Esophagus squamous epithelium (tissue), 5 donors: ENCODE results near the gene FCGR2B. TPM values are rescaled to one million over a fixed set of nuclear protein-coding genes. Genes with fewer than 3 reads are reported as not detected.

Experiments
- DNase-seq: peaks from one replicate; lab custom pipeline; 2025; lab: John Stamatoyannopoulos, UW
- H3K27ac ChIP-seq, 4 donors: fragments of 200-600 bp; sonication (generic); one replicate each; pipeline ENCODE4 v1.5.1; 2016 to 2019; ENCODE audit warnings: mild to moderate bottlenecking in 1 of 4
- H3K27me3 ChIP-seq, 4 donors: fragments of 200-600 bp; sonication (generic); 1 replicate in 3 of 4; 2 replicates in 1 of 4; pipeline versions ENCODE4 v1.5.1 to v1.6.0; 2017 to 2021; ENCODE audit warnings: antibody characterized with exemption in 1 of 4
- H3K36me3 ChIP-seq, 3 donors: fragments of 200-600 bp; sonication (generic); one replicate each; pipeline ENCODE4 v1.5.1; 2016 to 2019
- H3K4me1 ChIP-seq, 3 donors: fragments of 200-600 bp; sonication (generic); one replicate each; pipeline ENCODE4 v1.5.1; 2017 to 2019
- H3K4me3 ChIP-seq, 4 donors: fragments of 200-600 bp; sonication (generic); 1 replicate in 3 of 4; 2 replicates in 1 of 4; pipeline ENCODE4 v1.5.1; 2016 to 2019; ENCODE audit warnings: mild to moderate bottlenecking in 2 of 4, moderate library complexity in 1 of 4
- H3K9me3 ChIP-seq, 3 donors: fragments of 200-600 bp; sonication (generic); one replicate each; pipeline ENCODE4 v1.5.1; 2016 to 2019
- CTCF ChIP-seq, 6 experiments: fragments of 450-650 bp in 4 of 6; fragments of 200-600 bp in 2 of 6; sonication (generic) in 2 of 6; IDR thresholded peaks; one replicate each; pipeline ENCODE4 v1.5.1; 2016 to 2019; ENCODE audit warnings: antibody characterized with exemption in 6 of 6, mild to moderate bottlenecking in 4 of 6, moderate library complexity in 4 of 6
- POLR2A ChIP-seq, 4 donors: fragments of 450-650 bp; IDR thresholded peaks; one replicate each; pipeline ENCODE4 v1.6.1; 2017; ENCODE audit warnings: antibody characterized with exemption in 4 of 4, mild to moderate bottlenecking in 4 of 4, moderate library complexity in 3 of 4
- WGBS, 2 donors: methylation state at CpG; one replicate each; pipeline ENCODE4 v1.1.5; 2018; 5-methylcytosine and 5-hydroxymethylcytosine counted together
- intact Hi-C: fragments of 100-400 bp; cut with DNase I; formaldehyde crosslinking; loops from one replicate; pipeline ENCODE4 v1.15.0; 2022
- total RNA-seq, 4 donors: library from RNA; depleted of rRNA; stranded (reverse); fragments of >200 nt; gene quantifications; one replicate each; pipeline ENCODE4 v1.1.0, GENCODE V29; 2016
- donor health status: DM: yes; HTN: yes; CAD: no.

The FCGR2B gene
- total RNA-seq, 4 donors from 2014 or later = 1.1 to 25.2 (median 7.4) TPM

- intact Hi-C loops = no loop called here
- DNase-seq = no peak
- TF ChIP-seq CTCF (IDR thresholded peaks at IDR 0.05) = no peak
- no peak for TF ChIP-seq POLR2A (IDR thresholded peaks at IDR 0.05)
- Histone ChIP-seq H3K4me3 (no peak overlapping the region), H3K27ac (no peak overlapping the region), H3K36me3 (no peaks in the 10 kb centered on the region), H3K9me3 (no peaks in the 10 kb centered on the region), H3K27me3 (peaks cover 0 to 4% (median 0%) of the 10 kb centered on the region in 4 donors), H3K4me1 (no peaks in the 10 kb centered on the region)
- WGBS, 2 donors = 83 to 92% methylated on average over 2 of the region's 2 CpGs
Observed at GRCh38 chr1:161676441-161676840, 13.5 kb downstream of the FCGR2B start.

- DNase-seq = no peak
- H3K36me3 ChIP-seq = no peaks in the 10 kb centered on the region
- no peaks in the 10 kb centered on the region for H3K4me1 ChIP-seq
- H3K9me3 ChIP-seq = no peaks in the 10 kb centered on the region
- 68 to 71% methylated on average over 4 to 5 of the region's 5 CpGs for WGBS, 2 donors
- no peak overlapping the region for H3K4me3 ChIP-seq
- intact Hi-C loops = no loop called here
- no peak overlapping the region for H3K27ac ChIP-seq
- peaks cover 0 to 6% (median 0%) of the 10 kb centered on the region in 4 donors for H3K27me3 ChIP-seq
- TF ChIP-seq CTCF (IDR thresholded peaks at IDR 0.05) (no peak), POLR2A (IDR thresholded peaks at IDR 0.05) (no peak)
Observed at GRCh38 chr1:161676958-161677689, 14.2 kb downstream of the FCGR2B start.

GRCh38 chr1:161678500-161678899 lies 15.6 kb downstream of the FCGR2B start:
- intact Hi-C loops = no loop called here
- H3K9me3 ChIP-seq = no peaks in the 10 kb centered on the region
- 90 to 93% methylated on average over 3 of the region's 3 CpGs for WGBS, 2 donors

DNA sequence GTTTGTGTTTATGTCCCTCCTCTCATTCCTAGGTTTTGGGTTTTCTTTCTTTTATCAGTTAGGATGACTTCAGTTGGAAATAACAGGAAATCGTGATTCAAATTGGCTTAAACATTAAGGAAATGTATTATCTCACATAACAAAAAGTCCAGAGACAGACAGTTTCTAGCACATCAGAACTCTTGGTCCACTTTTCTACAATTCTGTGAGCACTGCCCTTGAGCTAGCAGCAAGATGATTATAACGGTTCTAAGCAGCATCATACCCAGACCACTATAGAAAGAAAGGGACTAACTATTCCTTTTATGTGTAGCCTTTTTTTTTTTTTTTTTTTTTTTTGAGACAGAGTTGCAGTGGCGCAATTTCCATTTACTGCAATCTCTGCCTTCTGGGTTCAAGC lies 18.9 kb downstream of the FCGR2B start:
- intact Hi-C loops = no loop called here
- Histone ChIP-seq H3K4me1 (no peaks in the 10 kb centered on the region), H3K36me3 (no peaks in the 10 kb centered on the region), H3K4me3 (no peak overlapping the region), H3K9me3 (no peaks in the 10 kb centered on the region), H3K27me3 (peaks cover 0 to 30% (median 0%) of the 10 kb centered on the region in 4 donors), H3K27ac (no peak overlapping the region)
- TF ChIP-seq POLR2A (IDR thresholded peaks at IDR 0.05) (no peak), CTCF (IDR thresholded peaks at IDR 0.05) (no peak)
- 64 to 66% methylated on average over 3 of the region's 3 CpGs for WGBS, 2 donors
- DNase-seq = no peak

More at GRCh38 chr1:161678500-161678899, 15.6 kb downstream of the FCGR2B start:
- Histone ChIP-seq H3K4me1 (no peaks in the 10 kb centered on the region), H3K27ac (no peak overlapping the region), H3K27me3 (peaks cover 0 to 12% (median 0%) of the 10 kb centered on the region in 4 donors), H3K36me3 (no peaks in the 10 kb centered on the region), H3K4me3 (no peak overlapping the region)
- DNase-seq = no peak
- TF ChIP-seq CTCF (IDR thresholded peaks at IDR 0.05) = no peak
- no peak for TF ChIP-seq POLR2A (IDR thresholded peaks at IDR 0.05)

DNA sequence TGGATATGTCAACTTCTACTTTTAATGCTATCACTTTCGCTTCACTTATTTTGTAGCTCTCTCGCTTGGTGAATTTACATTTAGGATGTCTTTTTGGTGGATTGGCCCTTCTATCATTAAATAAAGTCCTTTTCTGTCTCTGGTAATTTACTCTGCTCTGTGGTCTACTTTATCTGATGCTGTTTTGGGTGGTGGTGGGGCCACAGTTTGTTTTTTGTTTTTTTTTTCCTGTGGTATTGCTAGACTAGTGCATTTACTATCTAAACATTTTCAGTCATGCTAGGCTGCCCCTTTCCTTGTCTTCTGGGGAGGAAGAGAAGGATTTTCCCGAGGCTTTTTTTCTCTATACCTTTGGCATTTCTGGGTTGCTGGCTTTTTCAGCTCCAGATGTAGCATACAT lies 26.0 kb downstream of the FCGR2B start:
- 63 to 64% methylated on average over 3 of the region's 3 CpGs for WGBS, 2 donors
- TF ChIP-seq POLR2A (IDR thresholded peaks at IDR 0.05) = no peak
- TF ChIP-seq CTCF (IDR thresholded peaks at IDR 0.05) = no peak
- no peak for DNase-seq
- no peak overlapping the region for H3K27ac ChIP-seq
- no peaks in the 10 kb centered on the region for H3K9me3 ChIP-seq
- peaks cover 0 to 56% (median 0%) of the 10 kb centered on the region in 4 donors for H3K27me3 ChIP-seq
- H3K36me3 ChIP-seq = no peaks in the 10 kb centered on the region
- no peak overlapping the region for H3K4me3 ChIP-seq
- H3K4me1 ChIP-seq = no peaks in the 10 kb centered on the region
- intact Hi-C loops = no loop called here
